ENCODE data around the gene SHC2. TPM values are rescaled to one million over a fixed set of nuclear protein-coding genes. Genes with fewer than 3 reads are reported as not detected.
A peak's percentile ranks its signal among the peaks of the same experiment; 100 is the strongest.

The SHC2 gene
- total RNA-seq (2022) (1.3 and 2.4 TPM in 2 replicates), Bru-seq, nascent RNA (percentile 25 among the genes with signal in this experiment), BruChase-seq, experiment 1, labeled RNA remaining after a 2-hour chase (percentile 27 among the genes with signal in this experiment), BruChase-seq, experiment 2, labeled RNA remaining after a 6-hour chase (percentile 32 among the genes with signal in this experiment)
- long read RNA-seq, partial matches to known transcripts: 0 of 2 reads
- long read RNA-seq, other reads (novel, unspliced or antisense): 1 of 2 reads

GRCh38 chr19:460877-461720 lies at the start of gene SHC2:
SHC2 (minus strand) TSS chr19:461033; CDS start chr19:460996, 37 bp downstream.
- H3K27me3 Mint-ChIP-seq (ENCODE audit: insufficient read depth, unreplicated experiment): no peaks in the 10 kb centered on the region
- H3K4me1 ChIP-seq: no peaks in the 10 kb centered on the region
- H3K4me3 ChIP-seq (ENCODE audit: low read depth, low read length): peak within 1 kb of the TSS; percentile 70
- H3K4me1 Mint-ChIP-seq (ENCODE audit: low read depth, unreplicated experiment): no peaks in the 10 kb centered on the region
- no peaks in the 10 kb centered on the region for H3K36me3 Mint-ChIP-seq (ENCODE audit: insufficient read depth, unreplicated experiment)
- H3K9me3 Mint-ChIP-seq (ENCODE audit: unreplicated experiment): peaks cover 8% of the 10 kb centered on the region
- intact Hi-C loops (cut with micrococcal nuclease; ENCODE audit: unreplicated experiment): no loop called here
- no peaks in the 10 kb centered on the region for H3K9me3 ChIP-seq
- H3K4me3 Mint-ChIP-seq (ENCODE audit: unreplicated experiment): peak within 1 kb of the TSS; percentile 75
- BruUV-seq (replicated peaks): no TSS peak
- no peaks in the 10 kb centered on the region for H3K36me3 ChIP-seq (ENCODE audit: control insufficient read depth, insufficient read depth, low read length)
- H3K27ac Mint-ChIP-seq (ENCODE audit: unreplicated experiment): peak within 1 kb of the TSS; percentile 32
- no peak for TF ChIP-seq CTCF (IDR thresholded peaks at IDR 0.05; ENCODE audit: insufficient read depth in 1 of 2, low read depth in 1 of 2, low read length in 1 of 2, severe bottlenecking in 1 of 2, unreplicated experiment in 1 of 2)
- POLR2A ChIA-PET: no interaction called here
- H3K27me3 ChIP-seq (replicated peaks; ENCODE audit: control insufficient read depth, insufficient read depth, low read length): no peaks in the 10 kb centered on the region
- no peak for DNase-seq
- CTCF ChIA-PET: no interaction called here

- H3K4me1 ChIP-seq: peaks cover 10% of the 10 kb centered on the region; the same call in 1 of the 2 replicates
- no peaks in the 10 kb centered on the region for H3K27me3 ChIP-seq (replicated peaks; ENCODE audit: control insufficient read depth, insufficient read depth, low read length)
- no peaks in the 10 kb centered on the region for H3K36me3 ChIP-seq (ENCODE audit: control insufficient read depth, insufficient read depth, low read length)
- no peak for TF ChIP-seq CTCF (IDR thresholded peaks at IDR 0.05; ENCODE audit: insufficient read depth in 1 of 2, low read depth in 1 of 2, low read length in 1 of 2, severe bottlenecking in 1 of 2, unreplicated experiment in 1 of 2)
- Mint-ChIP-seq H3K36me3 (ENCODE audit: insufficient read depth, unreplicated experiment) (peaks cover 27% of the 10 kb centered on the region), H3K27me3 (ENCODE audit: insufficient read depth, unreplicated experiment) (no peaks in the 10 kb centered on the region), H3K9me3 (ENCODE audit: unreplicated experiment) (no peaks in the 10 kb centered on the region), H3K27ac (ENCODE audit: unreplicated experiment) (peak overlapping the region; percentile 99), H3K4me1 (ENCODE audit: low read depth, unreplicated experiment) (peaks cover 8% of the 10 kb centered on the region), H3K4me3 (ENCODE audit: unreplicated experiment) (peak overlapping the region; percentile 82)
- H3K4me3 ChIP-seq (ENCODE audit: low read depth, low read length): peak overlapping the region; percentile 80
- H3K9me3 ChIP-seq: no peaks in the 10 kb centered on the region
- ChIA-PET CTCF (no interaction called here), POLR2A (interaction anchor here (0.6 kb wide), 1 partner anchor 9 kb away, joined by 5 read pairs; no protein-coding TSS in a partner anchor)
- BruUV-seq (replicated peaks): no TSS peak
- intact Hi-C loops (cut with micrococcal nuclease; ENCODE audit: unreplicated experiment): no loop called here
- DNase-seq: no peak
Measured at GRCh38 chr19:508204-509150, 47.6 kb upstream of the SHC2 start.
